Gastrocnemius medialis (tissue), 4 donors: ENCODE measurements around the gene PPP6C. TPM values are rescaled to one million over a fixed set of nuclear protein-coding genes. Genes with fewer than 3 reads are reported as not detected.
"Not testable (repeated sequence)": the region's sequence is repeated elsewhere in the genome, so short reads cannot be mapped to it uniquely, and the experiment has no call there.

Experiments
- ATAC-seq, 2 donors: fragments of 150-250 bp; one replicate each; pipeline ENCODE4 v1.9.1; 2016
- DNase-seq, 2 donors: peaks; one replicate each; pipeline ENCODE4 v3.0.0-alpha.2; 2019
- H3K27ac ChIP-seq, 4 donors: fragments of 200-600 bp; sonication (generic); 1 replicate in 1 of 4; 2 replicates in 3 of 4; pipeline ENCODE4 v1.5.1; 2016 to 2018; ENCODE audit warnings: mild to moderate bottlenecking in 2 of 4, moderate library complexity in 1 of 4
- H3K27me3 ChIP-seq, 3 donors: fragments of 200-600 bp; sonication (generic) in 2 of 3; 1 replicate in 1 of 3; 2 replicates in 2 of 3; pipeline versions ENCODE4 v1.5.1 to v1.6.0; 2016 to 2019; ENCODE audit warnings: mild to moderate bottlenecking in 1 of 3, moderate library complexity in 1 of 3
- H3K36me3 ChIP-seq, 2 donors: fragments of 200-600 bp; sonication (generic) in 1 of 2; one replicate each; pipeline ENCODE4 v1.5.1; 2017 to 2018
- H3K4me1 ChIP-seq, 2 donors: fragments of 200-600 bp; sonication (generic) in 1 of 2; one replicate each; pipeline ENCODE4 v1.5.1; 2016 to 2017; ENCODE audit warnings: mild to moderate bottlenecking in 2 of 2
- H3K4me3 ChIP-seq, 4 donors: fragments of 200-600 bp; sonication (generic) in 3 of 4; 1 replicate in 1 of 4; 2 replicates in 3 of 4; pipeline ENCODE4 v1.5.1; 2016 to 2019; ENCODE audit warnings: mild to moderate bottlenecking in 2 of 4
- H3K9me3 ChIP-seq, 3 donors: fragments of 200-600 bp; sonication (generic) in 2 of 3; 1 replicate in 1 of 3; 2 replicates in 2 of 3; pipeline ENCODE4 v1.5.1; 2016 to 2019
- POLR2A ChIP-seq, 2 donors: fragments of 450-650 bp; IDR thresholded peaks; one replicate each; pipeline ENCODE4 v1.6.1; 2017; ENCODE audit warnings: antibody characterized with exemption in 2 of 2, mild to moderate bottlenecking in 2 of 2, moderate library complexity in 2 of 2
- in situ Hi-C, 4 donors: fragments of 200-750 bp; cut with MboI; loops; one replicate each; pipeline versions ENCODE4 v1.15.0 to v1.8.0; 2017; ENCODE audit warnings: low sequenced_read_pairs in 4 of 4
- intact Hi-C: fragments of 100-400 bp; cut with DNase I; formaldehyde crosslinking; loops from one replicate; pipeline ENCODE4 v1.15.1; 2023; ENCODE audit warnings: low total_unique reads
- total RNA-seq, 4 donors: library from RNA; depleted of rRNA; stranded (reverse); fragments of >200 nt; gene quantifications; one replicate each; pipeline versions ENCODE4 v1.1.0 to v1.2.3, GENCODE V29; 2016
- TF ChIP-seq, protein P1 (sequence below), 5 experiments: fragments of 450-650 bp in 3 of 5; fragments of 200-600 bp in 2 of 5; sonication (generic) in 2 of 5; IDR thresholded peaks in 4 of 5; conservative IDR thresholded peaks in 1 of 5; 1 replicate in 4 of 5; 2 replicates in 1 of 5; pipeline ENCODE4 v1.5.1; 2016 to 2019; ENCODE audit warnings: antibody characterized with exemption in 5 of 5, mild to moderate bottlenecking in 3 of 5, moderate library complexity in 3 of 5

Gene PPP6C
- total RNA-seq, 4 donors from 2014 or later: 49.4 to 80.6 (median 73.6) TPM

DNA sequence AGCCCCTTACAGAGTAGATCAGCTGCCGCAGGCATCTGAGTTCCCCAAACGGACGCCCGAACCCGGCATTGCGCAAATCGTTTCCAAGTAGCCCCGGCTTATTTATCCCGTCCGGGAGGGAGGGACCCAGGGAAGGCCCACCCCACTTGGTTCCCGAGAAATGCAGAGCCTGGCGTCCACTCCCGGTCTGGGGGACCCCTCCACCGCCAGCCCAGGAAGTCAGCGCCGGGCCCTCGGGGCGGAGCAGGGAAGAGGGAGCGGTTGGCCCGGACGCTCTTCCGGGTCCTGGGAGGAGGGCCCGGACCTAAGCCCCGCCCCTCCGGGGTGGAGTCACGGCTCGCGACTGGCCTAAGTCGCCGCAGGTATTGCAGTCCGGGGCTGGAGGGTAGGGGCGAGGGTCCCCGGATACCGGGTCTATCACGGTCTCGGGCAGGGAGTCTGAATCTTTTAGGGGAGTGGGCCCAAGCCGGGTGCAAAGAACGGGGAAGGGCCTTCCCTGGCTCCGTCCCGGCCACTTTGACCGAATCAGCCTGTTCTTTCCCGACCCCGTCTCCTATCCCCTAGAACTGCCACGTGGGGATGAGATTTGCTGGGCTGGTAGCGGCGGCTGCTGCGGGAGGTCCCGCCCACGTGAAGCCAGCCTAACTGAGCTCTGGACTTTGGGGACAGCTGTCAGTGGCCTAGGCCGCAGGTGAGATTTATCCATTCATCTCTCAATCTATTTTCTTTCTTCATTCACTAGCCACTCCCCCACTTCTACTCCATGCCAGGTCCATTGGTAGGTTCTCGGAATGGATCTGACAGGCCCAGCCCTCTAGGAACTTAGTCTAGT, 10.8 kb upstream of the PPP6C start, which contains the start of gene RABEPK:
TSS of gene RABEPK (plus strand) at position 327 of the 832 bp plus-strand sequence. CDS start 2,472 bp downstream, outside the sequence.
- intact Hi-C loops (loop anchor here (1.0 to 5.0 kb wide), 3 partner anchors 41 to 258 kb away; partner anchors contain the start of genes GAPVD1, GOLGA1 and HSPA5), in situ Hi-C loops (no loop called here)
- TF ChIP-seq, protein P1, sequence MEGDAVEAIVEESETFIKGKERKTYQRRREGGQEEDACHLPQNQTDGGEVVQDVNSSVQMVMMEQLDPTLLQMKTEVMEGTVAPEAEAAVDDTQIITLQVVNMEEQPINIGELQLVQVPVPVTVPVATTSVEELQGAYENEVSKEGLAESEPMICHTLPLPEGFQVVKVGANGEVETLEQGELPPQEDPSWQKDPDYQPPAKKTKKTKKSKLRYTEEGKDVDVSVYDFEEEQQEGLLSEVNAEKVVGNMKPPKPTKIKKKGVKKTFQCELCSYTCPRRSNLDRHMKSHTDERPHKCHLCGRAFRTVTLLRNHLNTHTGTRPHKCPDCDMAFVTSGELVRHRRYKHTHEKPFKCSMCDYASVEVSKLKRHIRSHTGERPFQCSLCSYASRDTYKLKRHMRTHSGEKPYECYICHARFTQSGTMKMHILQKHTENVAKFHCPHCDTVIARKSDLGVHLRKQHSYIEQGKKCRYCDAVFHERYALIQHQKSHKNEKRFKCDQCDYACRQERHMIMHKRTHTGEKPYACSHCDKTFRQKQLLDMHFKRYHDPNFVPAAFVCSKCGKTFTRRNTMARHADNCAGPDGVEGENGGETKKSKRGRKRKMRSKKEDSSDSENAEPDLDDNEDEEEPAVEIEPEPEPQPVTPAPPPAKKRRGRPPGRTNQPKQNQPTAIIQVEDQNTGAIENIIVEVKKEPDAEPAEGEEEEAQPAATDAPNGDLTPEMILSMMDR (IDR thresholded peaks at IDR 0.05 in 4 of 5, conservative IDR thresholded peaks at IDR 0.05 in 1 of 5): no peak
- peak; percentile 86 to 87 for TF ChIP-seq POLR2A (IDR thresholded peaks at IDR 0.05)
- DNase-seq (peak; percentile 81 to 89), ATAC-seq (peak; percentile 94 to 97)
- peak within 1 kb of the TSS; percentile 87 to 99 (median 97) for H3K27ac ChIP-seq
- peaks cover 0 to 21% of the 10 kb centered on the region in 2 donors for H3K36me3 ChIP-seq
- no peaks in the 10 kb centered on the region for H3K27me3 ChIP-seq
- H3K9me3 ChIP-seq: no peaks in the 10 kb centered on the region
- peaks cover 3 to 8% of the 10 kb centered on the region in 2 donors for H3K4me1 ChIP-seq
- peak within 1 kb of the TSS; percentile 83 to 97 (median 94) for H3K4me3 ChIP-seq

DNA sequence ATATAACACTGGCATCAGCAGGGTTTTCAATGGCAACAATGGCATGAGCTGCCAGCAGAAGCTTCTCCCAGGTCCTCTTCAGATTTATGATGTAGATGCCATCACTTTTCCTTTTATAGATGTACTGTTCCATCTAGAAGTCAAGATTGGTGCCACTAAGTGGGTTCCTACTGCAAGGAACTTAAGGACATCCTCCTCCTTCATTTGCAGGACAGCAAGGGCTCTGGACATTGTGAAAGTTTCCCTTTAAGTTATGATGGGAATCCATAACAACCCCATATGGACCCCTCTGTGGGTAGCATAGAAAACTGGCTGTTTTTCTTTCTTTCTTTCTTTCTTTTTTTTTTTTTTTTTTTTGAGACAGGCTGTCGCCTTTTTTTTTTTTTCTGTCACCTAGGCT, 6.0 kb upstream of the PPP6C start:
- H3K9me3 ChIP-seq, in situ Hi-C loops, DNase-seq, H3K27me3 ChIP-seq, intact Hi-C loops, ATAC-seq, H3K27ac ChIP-seq, H3K36me3 ChIP-seq, H3K4me3 ChIP-seq: not testable (repeated sequence)
- peaks cover 9 to 13% of the 10 kb centered on the region in 2 donors for H3K4me1 ChIP-seq

DNA sequence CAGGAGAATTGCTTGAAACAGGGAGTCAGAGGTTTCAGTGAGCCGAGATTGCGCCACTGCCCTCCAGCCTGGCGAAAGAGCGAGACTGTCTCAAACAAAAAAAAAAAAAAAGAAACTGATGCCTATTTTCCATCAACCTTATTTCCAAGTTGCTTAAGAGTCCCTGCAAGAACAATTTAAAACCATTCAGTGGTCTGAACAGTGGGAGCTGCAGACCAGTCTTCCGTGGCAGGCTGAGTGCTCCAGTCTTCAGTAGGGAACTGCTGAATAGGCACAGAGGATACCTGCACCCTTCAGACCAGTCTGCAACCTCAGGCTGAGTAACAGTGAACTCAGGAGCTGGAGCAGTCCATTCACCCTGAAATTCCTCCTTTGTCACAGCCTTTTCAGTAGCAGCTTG, 4.9 kb upstream of the PPP6C start:
- H3K27me3 ChIP-seq, H3K9me3 ChIP-seq, H3K27ac ChIP-seq, ATAC-seq, intact Hi-C loops, H3K4me3 ChIP-seq, in situ Hi-C loops, DNase-seq, H3K36me3 ChIP-seq: not testable (repeated sequence)
- H3K4me1 ChIP-seq: peaks cover 12 to 17% of the 10 kb centered on the region in 2 donors

DNA sequence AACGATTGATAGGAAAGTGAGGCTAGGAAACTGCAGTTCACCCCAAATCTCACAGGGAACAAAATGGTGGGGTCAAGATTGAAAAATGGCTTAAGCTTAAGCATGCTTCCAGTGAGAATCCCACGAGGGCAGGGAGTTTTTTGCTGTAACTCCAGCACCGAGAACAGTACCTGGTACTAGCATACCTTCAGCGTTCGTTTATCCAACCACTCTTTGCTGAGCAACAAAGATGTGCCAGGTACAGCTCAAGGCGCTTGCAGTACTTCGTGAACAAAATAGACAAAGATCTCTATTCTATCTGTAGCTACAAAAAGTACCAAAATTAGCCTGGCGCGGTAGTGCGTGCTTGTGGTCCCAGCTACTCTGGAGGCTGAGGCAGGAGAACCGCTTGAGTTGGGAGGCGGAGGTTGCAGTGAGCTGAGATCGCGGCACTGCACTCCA, 778 bp upstream of the PPP6C start:
- no peaks in the 10 kb centered on the region for H3K36me3 ChIP-seq
- in situ Hi-C loops: no loop called here
- no peaks in the 10 kb centered on the region for H3K27me3 ChIP-seq
- ATAC-seq (no peak), DNase-seq (no peak)
- intact Hi-C loops: no loop called here
- TF ChIP-seq POLR2A (IDR thresholded peaks at IDR 0.05): no peak
- TF ChIP-seq, protein P1 (IDR thresholded peaks at IDR 0.05 in 4 of 5, conservative IDR thresholded peaks at IDR 0.05 in 1 of 5): no peak
- peak overlapping the region; percentile 70 to 100 (median 97) for H3K4me3 ChIP-seq
- no peaks in the 10 kb centered on the region for H3K9me3 ChIP-seq
- H3K4me1 ChIP-seq: peaks cover 39 to 44% of the 10 kb centered on the region in 2 donors
- peak overlapping the region; percentile 89 to 100 (median 98) for H3K27ac ChIP-seq

DNA sequence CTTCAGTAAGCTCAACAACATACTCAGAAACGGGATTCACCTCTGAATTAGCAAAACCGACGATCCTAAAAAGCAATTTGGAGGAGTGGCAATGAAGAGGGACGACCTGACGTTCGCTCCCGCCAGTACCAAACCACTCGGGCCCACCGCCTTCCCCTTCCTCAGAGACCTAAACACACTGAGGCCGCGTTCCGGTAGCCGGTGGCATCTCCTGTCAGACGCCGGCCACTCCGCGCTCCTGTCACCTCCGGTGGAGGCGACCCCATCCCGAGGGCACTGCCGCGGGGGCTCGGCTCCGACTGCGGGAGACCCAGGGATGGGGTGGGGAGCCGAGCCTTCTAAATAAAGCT, 617 bp downstream of the PPP6C start:
- peak in 1 of 2 donors; percentile 38 for DNase-seq
- in situ Hi-C loops (no loop called here), intact Hi-C loops (loop anchor here (1.0 to 10.0 kb wide), 3 partner anchors 53 to 324 kb away; partner anchors contain the start of genes ARPC5L, GOLGA1, HSPA5 and RPL35)
- ATAC-seq: peak; percentile 16 to 21
- Histone ChIP-seq H3K27me3 (no peaks in the 10 kb centered on the region), H3K4me1 (peaks cover 44 to 50% of the 10 kb centered on the region in 2 donors), H3K9me3 (no peaks in the 10 kb centered on the region), H3K4me3 (peak overlapping the region; percentile 70 to 100 (median 97)), H3K27ac (peak overlapping the region; percentile 89 to 100 (median 98)), H3K36me3 (no peaks in the 10 kb centered on the region)
- TF ChIP-seq, protein P1 (IDR thresholded peaks at IDR 0.05 in 4 of 5, conservative IDR thresholded peaks at IDR 0.05 in 1 of 5): no peak
- no peak for TF ChIP-seq POLR2A (IDR thresholded peaks at IDR 0.05)
